ENCODE data around the gene SIDT2.

GRCh38 chr11:117223741-117224689 is 45.5 kb downstream of the SIDT2 start:
- TF ChIP-seq HHEX (CRISPR knock-in tag; IDR thresholded peaks at IDR 0.05), result no peak
- TF ChIP-seq SMC3 (IDR thresholded peaks at IDR 0.05; ENCODE audit: low read length), result no peak
- TF ChIP-seq RFX1 (IDR thresholded peaks at IDR 0.05), result no peak

Measured in HepG2 (cell line).